HCT116 (cell line): Measurements from ENCODE around the gene CCNJL. TPM values are rescaled to one million over a fixed set of nuclear protein-coding genes. Genes with fewer than 3 reads are reported as not detected.

Experiments
- ATAC-seq: fragments of 200-7000 bp; cut with Tn5 transposase; 2 replicates; pipeline ENCODE4 v1.9.1; 2020; ENCODE audit warnings: mild to moderate bottlenecking, moderate library complexity
- BruUV-seq: library from RNA; stranded (reverse); fragments of 400-500 nt; replicated peaks from 2 replicates; lab custom pipeline; 2021; lab: Mats Ljungman, UMichigan
- CTCF ChIA-PET: fragments of 300-600 bp; sonication (Branson Sonifier 250); formaldehyde crosslinking; loops from one replicate; lab custom pipeline; 2021; ENCODE audit warnings: antibody characterized with exemption; lab: Charles Lee
- POLR2A ChIA-PET: fragments of 300-600, 350-600 bp; sonication (Branson Sonifier 250); formaldehyde crosslinking; loops from one replicate; lab custom pipeline; 2021; ENCODE audit warnings: antibody characterized with exemption; lab: Charles Lee
- RAD21 ChIA-PET, 2 experiments: fragments of 300-600 bp; sonication (Branson Sonifier 250); formaldehyde crosslinking; loops; one replicate each; lab custom pipeline; 2023; ENCODE audit warnings: low total read pairs in 2 of 2; ENCODE audit not compliant: uncharacterized antibody in 2 of 2, unreplicated experiment in 2 of 2, low non-redundant PET in 1 of 2; lab: Charles Lee
- DNase-seq: peaks from one replicate; pipeline ENCODE4 v3.0.0-alpha.2; 2010; ENCODE audit warnings: low read depth, low spot score
- H2AFZ ChIP-seq: fragments of 200-600 bp; shearing (Covaris generic), sonication (generic); 2 replicates; pipeline ENCODE4 v1.6.1; 2017; ENCODE audit warnings: low read depth, mixed run types, mixed read lengths, antibody characterized with exemption, low read length; ENCODE audit not compliant: poor library complexity, severe bottlenecking
- H3K27ac ChIP-seq: 2 replicates; pipeline ENCODE4 v1.5.1; 2012; ENCODE audit warnings: low read depth, low read length
- H3K27me3 ChIP-seq: fragments of 200-600 bp; sonication (generic); 2 replicates; pipeline ENCODE4 v1.6.1; 2016; ENCODE audit warnings: mixed run types, low read length, mixed read lengths; ENCODE audit not compliant: insufficient read depth
- H3K36me3 ChIP-seq, 2 experiments: fragments of 200-500 bp in 1 of 2; fragments of 200-600 bp in 1 of 2; sonication (Bioruptor generic) in 1 of 2; sonication (generic) in 1 of 2; 2 replicates each; pipeline versions ENCODE4 v1.5.1 to v1.6.1; 2014 to 2016; ENCODE audit warnings: low read length in 2 of 2, inconsistent platforms in 1 of 2, mixed read lengths in 1 of 2, mixed run types in 1 of 2; ENCODE audit not compliant: insufficient read depth in 2 of 2, control insufficient read depth in 1 of 2
- H3K4me1 ChIP-seq, 2 experiments: fragments of 200-600 bp in 1 of 2; sonication (generic) in 1 of 2; 2 replicates each; pipeline versions ENCODE4 v1.5.1 to v1.6.1; 2012 to 2017; ENCODE audit warnings: low read length in 2 of 2, inconsistent platforms in 1 of 2, mild to moderate bottlenecking in 1 of 2, mixed read lengths in 1 of 2, mixed run types in 1 of 2, moderate library complexity in 1 of 2; ENCODE audit not compliant: insufficient read depth in 2 of 2, control insufficient read depth in 1 of 2
- H3K4me2 ChIP-seq: fragments of 200-600 bp; sonication (generic); 2 replicates; pipeline ENCODE4 v1.6.1; 2017; ENCODE audit warnings: mixed run types, low read length, mixed read lengths
- H3K4me3 ChIP-seq, 2 experiments: fragments of 200-600 bp in 1 of 2; sonication (generic) in 1 of 2; replicated peaks in 1 of 2; 2 replicates each; pipeline ENCODE4 v1.5.1; 2011 to 2016; ENCODE audit warnings: low read length in 2 of 2, control low read depth in 1 of 2, low read depth in 1 of 2, mild to moderate bottlenecking in 1 of 2, mixed read lengths in 1 of 2, mixed run types in 1 of 2
- H3K79me2 ChIP-seq: fragments of 200-600 bp; sonication (generic); 2 replicates; pipeline ENCODE4 v1.6.1; 2017; ENCODE audit warnings: mild to moderate bottlenecking, mixed run types, low read length, moderate library complexity, mixed read lengths; ENCODE audit not compliant: insufficient read depth
- H3K9ac ChIP-seq: fragments of 200-600 bp; sonication (generic); 2 replicates; pipeline ENCODE4 v1.6.1; 2016; ENCODE audit warnings: low read length, mixed read lengths
- H3K9me2 ChIP-seq: fragments of 200-600 bp; sonication (generic), shearing (Covaris generic); 2 replicates; pipeline ENCODE4 v1.6.1; 2017; ENCODE audit warnings: mixed run types, mild to moderate bottlenecking, moderate library complexity; ENCODE audit not compliant: insufficient read depth
- H3K9me3 ChIP-seq, 2 experiments: fragments of 200-500 bp in 1 of 2; fragments of 200-600 bp in 1 of 2; sonication (Bioruptor generic) in 1 of 2; sonication (generic) in 1 of 2; 2 replicates each; pipeline ENCODE4 v1.6.1; 2014 to 2017; ENCODE audit warnings: low read length in 2 of 2, mixed read lengths in 2 of 2, inconsistent platforms in 1 of 2, low read depth in 1 of 2, mild to moderate bottlenecking in 1 of 2, mixed run types in 1 of 2, moderate library complexity in 1 of 2; ENCODE audit not compliant: control insufficient read depth in 1 of 2, insufficient read depth in 1 of 2
- H4K20me1 ChIP-seq: fragments of 200-600 bp; sonication (generic), shearing (Covaris generic); 2 replicates; pipeline ENCODE4 v1.6.1; 2017; ENCODE audit warnings: mixed run types, mild to moderate bottlenecking, moderate library complexity; ENCODE audit not compliant: insufficient read depth
- ATF3 ChIP-seq: IDR thresholded peaks from 2 replicates; pipeline ENCODE4 v1.6.1; 2012
- CTCF ChIP-seq, 3 experiments: fragments of 200-600 bp in 1 of 3; sonication (generic) in 1 of 3; IDR thresholded peaks in 2 of 3; conservative IDR thresholded peaks in 1 of 3; 2 replicates each; pipeline ENCODE4 v1.5.1; 2012 to 2017; ENCODE audit warnings: low read depth in 2 of 3, low read length in 2 of 3, antibody characterized with exemption in 1 of 3, borderline replicate concordance in 1 of 3, control low read depth in 1 of 3, mild to moderate bottlenecking in 1 of 3, mixed read lengths in 1 of 3, mixed run types in 1 of 3, moderate library complexity in 1 of 3; ENCODE audit not compliant: insufficient read depth in 1 of 3
- EGR1 ChIP-seq: IDR thresholded peaks from 2 replicates; pipeline ENCODE4 v1.6.1; 2012; ENCODE audit warnings: low read depth
- ELF1 ChIP-seq: IDR thresholded peaks from 2 replicates; pipeline ENCODE4 v1.6.1; 2012; ENCODE audit warnings: low read depth, borderline replicate concordance
- EZH2phosphoT487 ChIP-seq: fragments of 200-600 bp; IDR thresholded peaks from 2 replicates; pipeline ENCODE4 v1.6.1; 2018; ENCODE audit warnings: antibody characterized with exemption, borderline replicate concordance
- FOSL1 ChIP-seq: IDR thresholded peaks from 2 replicates; pipeline ENCODE4 v1.6.1; 2012; ENCODE audit warnings: low read depth
- SIN3A ChIP-seq: IDR thresholded peaks from 2 replicates; pipeline ENCODE4 v1.6.1; 2012; ENCODE audit warnings: low read depth
- SP1 ChIP-seq: IDR thresholded peaks from 2 replicates; pipeline ENCODE4 v1.6.1; 2012; ENCODE audit warnings: low read depth
- ZNF274 ChIP-seq: fragments of 200-500 bp; sonication (Bioruptor generic); IDR thresholded peaks from 2 replicates; pipeline ENCODE4 v1.6.1; 2014; ENCODE audit warnings: mild to moderate bottlenecking, low read depth, low read length, inconsistent platforms
- intact Hi-C: fragments of 100-400 bp; cut with micrococcal nuclease; formaldehyde crosslinking; loops from 2 replicates; pipeline ENCODE4 v1.10.0; 2022
- total RNA-seq: library from RNA; stranded (reverse); gene quantifications from one replicate; pipeline ENCODE4 v1.2.1, GENCODE V29; 2021; ENCODE audit not compliant: unreplicated experiment

The CCNJL gene
- total RNA-seq, 1 experiment from 2014 or later = 2.9 TPM

DNA sequence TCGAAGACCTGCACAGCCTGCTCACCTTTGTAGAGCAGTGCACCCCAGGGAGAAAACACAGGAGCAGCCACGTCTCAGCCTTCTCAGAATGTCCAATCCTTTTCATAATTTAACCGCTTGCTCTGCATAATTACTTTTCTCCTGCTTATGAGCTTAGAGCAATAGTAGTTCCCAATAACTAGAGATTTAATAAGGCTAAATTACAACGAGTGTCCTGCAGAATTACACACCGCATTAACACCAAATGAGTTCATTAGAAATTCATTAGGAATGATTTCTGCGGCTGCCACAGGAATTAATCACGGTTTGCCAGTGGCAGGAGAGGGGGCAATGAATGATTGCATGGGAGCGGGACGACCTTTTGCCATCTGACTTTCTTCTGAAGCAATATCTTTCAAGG lies 101.8 kb downstream of the CCNJL start:
- ChIA-PET CTCF (interaction anchor here (0.5 to 1.0 kb wide), 2 partner anchors 115 to 135 kb away, joined by 3 read pairs; no protein-coding TSS in a partner anchor), POLR2A (interaction anchor here (1.2 kb wide), 1 partner anchor 11 kb away, joined by 5 read pairs; no protein-coding TSS in a partner anchor)
- BruUV-seq = no TSS peak

DNA sequence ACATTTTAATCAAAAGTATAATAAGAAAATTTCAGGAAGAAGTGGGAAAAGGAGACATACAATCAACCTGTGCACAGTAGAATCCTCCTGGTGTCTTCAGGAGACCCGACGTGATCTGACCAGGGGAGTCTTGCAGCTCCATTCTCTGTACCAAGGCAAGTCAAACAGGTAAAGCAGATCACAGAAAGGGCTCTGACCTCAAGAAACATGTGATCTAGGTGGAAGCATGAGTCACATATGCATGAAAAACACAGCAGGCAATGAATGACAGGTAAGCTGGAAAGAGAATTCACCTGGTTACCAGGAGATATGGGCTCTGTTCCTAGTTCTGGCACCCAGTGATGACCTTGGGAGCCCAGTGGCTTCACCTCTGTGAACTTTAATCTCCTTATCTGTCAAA lies 102.4 kb downstream of the CCNJL start:
- H3K4me2 ChIP-seq = peak overlapping the region; percentile 17; the same call in 1 of the 2 replicates
- peaks cover 0 to 19% of the 10 kb centered on the region in 2 experiments; a peak in 2 of 4 replicates for H3K4me1 ChIP-seq
- H3K79me2 ChIP-seq = no peaks in the 10 kb centered on the region
- H3K4me3 ChIP-seq = no peak overlapping the region
- H4K20me1 ChIP-seq = no peaks in the 10 kb centered on the region
- H3K9me3 ChIP-seq = no peaks in the 10 kb centered on the region
- H3K36me3 ChIP-seq = no peaks in the 10 kb centered on the region
- BruUV-seq = no TSS peak
- intact Hi-C loops = no loop called here
- ChIA-PET RAD21 (no interaction called here), CTCF (interaction anchor here (0.5 to 1.0 kb wide), 2 partner anchors 116 to 136 kb away, joined by 3 read pairs; no protein-coding TSS in a partner anchor), POLR2A (interaction anchor here (1.2 kb wide), 1 partner anchor 12 kb away, joined by 5 read pairs; no protein-coding TSS in a partner anchor)
- no peak overlapping the region for H2AFZ ChIP-seq
- H3K9ac ChIP-seq = no peak overlapping the region
- no peak for DNase-seq
- TF ChIP-seq SP1 (no peak; the same call in 1 of the 2 replicates), ZNF274 (no peak), CTCF (IDR thresholded peaks at IDR 0.05 in 2 of 3, conservative IDR thresholded peaks at IDR 0.05 in 1 of 3; ENCODE audit: borderline replicate concordance in 1 of 3, insufficient read depth in 1 of 3, low read depth in 2 of 3, low read length in 2 of 3) (no peak), ELF1 (no peak), EGR1 (no peak), EZH2phosphoT487 (no peak), FOSL1 (peak; percentile 22; the same call in 1 of the 2 replicates), ATF3 (no peak)
- H3K27me3 ChIP-seq = no peaks in the 10 kb centered on the region
- peak; percentile 46 for ATAC-seq
- no peak overlapping the region for H3K27ac ChIP-seq
- no peaks in the 10 kb centered on the region for H3K9me2 ChIP-seq

More for the DNA sequence above, 101.8 kb downstream of the CCNJL start:
- H3K9ac ChIP-seq = no peak overlapping the region
- no peak overlapping the region for H2AFZ ChIP-seq
- DNase-seq (no peak), ATAC-seq (no peak)
- H3K9me3 ChIP-seq = no peaks in the 10 kb centered on the region
- no peak for TF ChIP-seq SIN3A
- TF ChIP-seq ATF3 = no peak
- no peak for TF ChIP-seq FOSL1
- H3K27ac ChIP-seq = no peak overlapping the region
- intact Hi-C loops = no loop called here
- no peaks in the 10 kb centered on the region for H3K36me3 ChIP-seq
- RAD21 ChIA-PET = no interaction called here
- H3K79me2 ChIP-seq = no peaks in the 10 kb centered on the region
- no peaks in the 10 kb centered on the region for H4K20me1 ChIP-seq
- H3K27me3 ChIP-seq = no peaks in the 10 kb centered on the region
- H3K4me3 ChIP-seq = no peak overlapping the region
- peaks cover 0 to 19% of the 10 kb centered on the region in 2 experiments; a peak in 2 of 4 replicates for H3K4me1 ChIP-seq
- no peak overlapping the region for H3K4me2 ChIP-seq
- no peaks in the 10 kb centered on the region for H3K9me2 ChIP-seq
